ENCODE results near the gene ADD1. TPM values are rescaled to one million over a fixed set of nuclear protein-coding genes. Genes with fewer than 3 reads are reported as not detected.
"Not testable (repeated sequence)": the region's sequence is repeated elsewhere in the genome, so short reads cannot be mapped to it uniquely, and the experiment has no call there.

The ADD1 gene
- total RNA-seq, 6 experiments from 2014 or later, result 94.4 to 120 (median 103) TPM

DNA sequence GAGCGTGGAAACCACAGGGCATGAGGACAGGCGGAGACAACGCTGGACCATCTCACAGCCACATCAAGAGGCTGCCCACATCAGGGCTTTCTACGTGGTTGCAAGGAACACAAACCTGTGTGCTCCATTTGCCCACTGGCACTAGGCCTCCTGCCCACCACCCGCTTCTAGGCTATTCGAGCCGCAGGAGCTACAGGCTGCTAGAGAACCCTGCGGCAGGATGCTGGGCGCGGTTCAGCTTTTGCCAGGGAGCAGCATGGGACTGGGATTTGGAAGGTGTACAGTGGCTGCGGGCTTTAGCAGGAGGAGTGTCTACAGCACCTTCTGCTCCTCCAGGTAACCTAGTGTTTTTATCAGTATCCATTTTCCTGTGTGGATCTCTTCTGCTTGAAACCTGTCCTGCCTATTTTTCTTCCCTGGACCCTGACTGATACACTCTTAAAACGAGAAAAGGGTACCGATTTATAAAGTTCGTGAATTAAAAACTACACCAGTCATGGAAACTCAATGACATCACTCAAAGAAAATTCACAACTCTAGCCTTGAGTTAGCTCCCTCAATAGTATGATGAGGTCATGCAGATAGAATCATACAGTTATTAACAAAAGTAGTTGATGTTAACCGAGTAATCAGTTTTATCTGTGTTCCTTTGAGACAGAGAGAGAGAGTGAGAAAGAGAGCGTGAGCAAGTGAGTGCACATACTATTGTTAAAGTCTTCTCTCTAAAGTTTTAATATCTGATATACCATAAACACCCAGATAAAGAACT is 106.8 kb downstream of the ADD1 start:
- H3K4me1 ChIP-seq, result peaks cover 0 to 55% (median 27%) of the 10 kb centered on the region in 4 donors
- no peak overlapping the region for H3K4me3 ChIP-seq
- no peak for ATAC-seq
- no peak overlapping the region for H3K27ac ChIP-seq
- no peaks in the 10 kb centered on the region for H3K9me3 ChIP-seq
- WGBS (ENCODE audit: insufficient coverage, low coverage, low lambda C conversion rate, missing lambda C conversion rate), result 85% methylated on average over 10 of the region's 16 CpGs
- no peaks in the 10 kb centered on the region for H3K27me3 ChIP-seq
- H3K36me3 ChIP-seq, result peaks cover 7 to 66% (median 29%) of the 10 kb centered on the region in 4 donors
- TF ChIP-seq POLR2A (IDR thresholded peaks at IDR 0.05) (no peak), CTCF (IDR thresholded peaks at IDR 0.05) (no peak)
- peak in 2 of 3 donors; percentile 40 to 41 for DNase-seq
- intact Hi-C loops (cut with DNase I), result no loop called here

DNA sequence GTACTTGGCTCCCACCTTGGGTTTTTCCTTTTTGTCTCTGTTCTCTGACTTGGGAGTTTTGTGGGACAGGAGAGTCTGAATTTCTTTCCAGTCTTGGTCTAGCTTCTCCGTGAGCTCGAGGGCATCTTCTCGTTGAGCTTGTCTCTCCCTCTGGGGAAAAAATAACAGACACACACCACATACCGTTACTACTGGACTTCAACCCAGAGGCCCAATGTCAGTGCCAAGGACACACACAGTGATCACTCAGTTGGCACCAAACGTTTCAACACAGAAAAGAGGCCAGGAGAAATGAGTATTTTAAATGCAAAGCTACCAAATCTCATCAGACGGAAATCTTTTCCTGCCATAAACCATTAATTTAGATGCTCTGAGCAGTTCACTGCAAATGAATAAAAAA is 109.9 kb downstream of the ADD1 start:
- ATAC-seq (peak; percentile 78 to 88 (median 85)), DNase-seq (peak; percentile 34 to 82 (median 72))
- no peaks in the 10 kb centered on the region for H3K27me3 ChIP-seq
- peak overlapping the region; percentile 44 to 92 (median 91) for H3K27ac ChIP-seq
- 37% methylated on average over 6 of the region's 6 CpGs for WGBS (ENCODE audit: insufficient coverage, low coverage, low lambda C conversion rate, missing lambda C conversion rate)
- TF ChIP-seq CTCF (IDR thresholded peaks at IDR 0.05) (no peak), POLR2A (IDR thresholded peaks at IDR 0.05) (no peak)
- peaks cover 7 to 71% (median 27%) of the 10 kb centered on the region in 4 donors for H3K36me3 ChIP-seq
- no peaks in the 10 kb centered on the region for H3K9me3 ChIP-seq
- H3K4me1 ChIP-seq, result peaks cover 0 to 32% (median 16%) of the 10 kb centered on the region in 4 donors
- intact Hi-C loops (cut with DNase I), result no loop called here
- peak overlapping the region in 1 of 3 donors; percentile 37 for H3K4me3 ChIP-seq

- Histone ChIP-seq H3K27me3 (no peaks in the 10 kb centered on the region), H3K27ac (peak overlapping the region in 2 of 3 donors; percentile 91 to 92), H3K9me3 (no peaks in the 10 kb centered on the region), H3K4me3 (no peak overlapping the region), H3K4me1 (peaks cover 0 to 27% (median 13%) of the 10 kb centered on the region in 4 donors), H3K36me3 (peaks cover 7 to 65% (median 25%) of the 10 kb centered on the region in 4 donors)
- no peak for ATAC-seq
- intact Hi-C loops (cut with DNase I), result no loop called here
- 90% methylated on average over 23 of the region's 33 CpGs for WGBS (ENCODE audit: insufficient coverage, low coverage, low lambda C conversion rate, missing lambda C conversion rate)
- TF ChIP-seq POLR2A (IDR thresholded peaks at IDR 0.05) (no peak), CTCF (IDR thresholded peaks at IDR 0.05) (peak in 2 of 4 donors; percentile 5 to 7)
- DNase-seq, result peak in 1 of 3 donors; percentile 48
These were observed 110.9 kb downstream of the ADD1 start for GRCh38 chr4:2954358-2955185.

DNA sequence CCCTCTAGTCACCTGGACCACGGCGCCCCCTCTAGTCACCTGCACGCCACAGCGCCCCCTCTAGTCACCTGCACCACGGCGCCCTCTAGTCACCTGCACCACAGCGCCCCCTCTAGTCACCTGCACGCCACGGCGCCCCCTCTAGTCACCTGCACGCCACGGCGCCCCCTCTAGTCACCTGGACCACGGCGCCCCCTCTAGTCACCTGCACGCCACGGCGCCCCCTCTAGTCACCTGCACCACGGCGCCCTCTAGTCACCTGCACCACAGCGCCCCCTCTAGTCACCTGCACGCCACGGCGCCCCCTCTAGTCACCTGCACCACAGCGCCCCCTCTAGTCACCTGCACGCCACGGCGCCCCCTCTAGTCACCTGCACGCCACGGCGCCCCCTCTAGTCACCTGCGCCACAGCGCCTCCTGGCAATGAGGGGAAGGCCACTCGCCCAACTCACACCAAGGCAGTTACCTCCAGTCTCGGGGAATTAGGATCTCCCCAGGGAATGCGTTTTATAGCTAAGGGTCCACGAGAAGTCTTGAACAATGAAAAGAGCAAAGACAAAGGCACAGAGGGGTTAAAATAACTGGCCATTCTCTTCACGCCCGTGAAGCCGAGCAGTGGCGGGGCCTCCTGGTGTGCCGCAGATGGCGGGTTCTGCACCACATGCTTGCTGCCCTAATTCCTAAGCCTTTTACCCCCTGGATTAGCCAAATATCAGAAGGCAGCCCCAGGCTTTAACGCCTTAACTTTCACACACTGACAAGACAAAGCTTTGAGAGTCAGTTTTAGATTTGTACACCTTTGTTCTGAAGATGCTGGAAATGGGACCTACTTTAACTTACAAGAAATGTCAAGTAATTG is 111.8 kb downstream of the ADD1 start:
- H3K27me3 ChIP-seq; H3K4me3 ChIP-seq; H3K9me3 ChIP-seq; intact Hi-C loops (cut with DNase I); ATAC-seq: not testable (repeated sequence)
- WGBS (ENCODE audit: insufficient coverage, low coverage, low lambda C conversion rate, missing lambda C conversion rate), result 96% methylated on average over 26 of the region's 44 CpGs
- Histone ChIP-seq H3K27ac (peak overlapping the region in 1 of 3 donors; percentile 7), H3K4me1 (peaks cover 0 to 27% (median 13%) of the 10 kb centered on the region in 4 donors), H3K36me3 (peaks cover 7 to 57% (median 22%) of the 10 kb centered on the region in 4 donors)
- DNase-seq, result peak in 1 of 3 donors; percentile 8

Data from right lobe of liver (tissue), 6 donors.